ENCODE measurements around the gene CD83.

Gene CD83

DNA sequence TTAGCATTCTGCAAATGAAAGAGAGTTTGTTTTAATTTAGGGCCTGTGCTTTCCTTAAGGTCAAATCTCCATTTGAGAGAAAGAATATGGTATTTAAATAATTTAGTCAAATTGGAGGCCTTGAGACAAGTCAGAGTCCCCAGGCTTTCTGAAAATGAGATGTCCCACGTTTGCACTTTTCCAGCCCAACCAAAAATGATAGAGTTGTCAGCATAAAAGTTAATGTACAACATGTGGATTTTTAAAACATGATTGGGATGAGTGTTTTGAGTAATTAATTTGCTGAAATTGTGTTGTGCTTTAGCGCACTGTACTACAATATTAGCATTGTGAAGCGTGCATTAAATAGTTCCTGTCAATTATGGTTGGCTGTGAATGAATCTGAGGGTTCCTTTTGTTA is 10.0 kb downstream of the CD83 start:
- no peak for DNase-seq

GRCh38 chr6:14128012-14128411 is 10.4 kb downstream of the CD83 start:
- no peak for DNase-seq

- no peak for DNase-seq
These were observed 11.2 kb downstream of the CD83 start for GRCh38 chr6:14128746-14129145.

DNA sequence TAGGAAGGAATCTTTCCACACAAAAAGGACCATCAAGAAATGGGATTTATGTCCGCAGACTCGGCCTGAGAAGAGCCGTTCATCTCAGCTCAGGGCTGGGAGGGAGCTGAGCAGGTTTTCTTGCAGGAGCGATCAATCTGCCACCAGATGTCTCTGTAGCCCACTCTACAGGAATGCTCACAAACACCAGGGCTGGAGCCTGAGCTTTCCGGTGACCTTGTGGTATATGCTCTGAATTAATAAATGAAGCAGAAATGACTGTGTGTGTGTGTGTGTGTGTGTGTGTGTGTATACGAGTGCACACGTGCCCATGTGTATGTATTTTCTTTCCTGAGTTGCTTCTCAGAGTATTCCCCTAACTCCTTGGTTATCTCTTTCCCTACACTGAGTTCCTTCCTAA is 12.0 kb downstream of the CD83 start:
- DNase-seq: peak; percentile 56

- no peak for DNase-seq
These were observed 13.0 kb downstream of the CD83 start for GRCh38 chr6:14130435-14131075.

- no peak for DNase-seq
These were observed 14.0 kb downstream of the CD83 start for GRCh38 chr6:14131579-14131978.

DNA sequence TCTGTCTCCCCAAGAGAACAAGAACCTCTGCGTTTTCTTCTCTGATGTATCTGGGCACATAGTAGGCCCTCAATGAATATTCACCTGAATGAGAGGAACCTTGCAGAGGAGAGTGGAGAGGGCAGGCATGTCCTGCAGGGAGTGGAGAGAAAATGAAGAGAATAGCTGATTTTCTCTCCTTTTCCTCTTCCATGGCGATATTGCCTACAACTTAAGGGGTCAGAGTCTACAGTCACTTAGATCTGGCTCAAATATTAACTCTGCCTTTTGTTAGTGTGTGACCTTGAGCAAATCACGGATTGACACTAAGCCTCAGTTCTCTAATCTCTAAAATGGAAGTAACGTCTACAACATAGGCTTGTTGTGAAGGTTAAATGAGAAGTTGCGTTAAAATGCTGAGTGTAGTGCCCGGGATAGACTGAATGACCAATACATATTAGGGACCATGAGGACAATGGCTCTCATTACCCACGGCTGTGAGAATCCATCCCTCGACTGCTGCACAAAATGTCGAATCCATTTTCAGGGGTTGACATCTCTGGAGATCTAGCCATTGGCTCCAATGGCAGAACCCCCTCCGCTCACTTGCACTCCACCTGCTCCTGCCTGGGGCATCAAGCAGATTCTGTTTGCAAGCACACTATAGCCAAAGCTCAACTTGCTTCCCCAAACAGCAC is 14.8 kb downstream of the CD83 start:
- DNase-seq: no peak

GRCh38 chr6:14132921-14133275 is 15.3 kb downstream of the CD83 start:
- DNase-seq: no peak

- DNase-seq: no peak
These were observed 16.8 kb downstream of the CD83 start for GRCh38 chr6:14134211-14134910.

DNA sequence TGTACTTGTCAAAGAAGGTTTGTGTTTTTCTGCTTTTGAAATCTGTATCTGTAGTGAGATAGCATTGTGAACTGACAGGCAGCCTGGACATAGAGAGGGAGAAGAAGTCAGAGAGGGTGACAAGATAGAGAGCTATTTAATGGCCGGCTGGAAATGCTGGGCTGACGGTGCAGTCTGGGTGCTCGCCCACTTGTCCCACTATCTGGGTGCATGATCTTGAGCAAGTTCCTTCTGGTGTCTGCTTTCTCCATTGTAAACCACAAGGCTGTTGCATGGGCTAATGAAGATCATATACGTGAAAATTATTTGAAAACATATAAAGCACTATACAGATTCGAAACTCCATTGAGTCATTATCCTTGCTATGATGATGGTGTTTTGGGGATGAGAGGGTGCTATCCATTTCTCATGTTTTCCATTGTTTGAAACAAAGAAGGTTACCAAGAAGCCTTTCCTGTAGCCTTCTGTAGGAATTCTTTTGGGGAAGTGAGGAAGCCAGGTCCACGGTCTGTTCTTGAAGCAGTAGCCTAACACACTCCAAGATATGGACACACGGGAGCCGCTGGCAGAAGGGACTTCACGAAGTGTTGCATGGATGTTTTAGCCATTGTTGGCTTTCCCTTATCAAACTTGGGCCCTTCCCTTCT is 18.4 kb downstream of the CD83 start:
- DNase-seq: no peak

GRCh38 chr6:14138701-14139215 is 21.2 kb downstream of the CD83 start:
- no peak for DNase-seq

DNA sequence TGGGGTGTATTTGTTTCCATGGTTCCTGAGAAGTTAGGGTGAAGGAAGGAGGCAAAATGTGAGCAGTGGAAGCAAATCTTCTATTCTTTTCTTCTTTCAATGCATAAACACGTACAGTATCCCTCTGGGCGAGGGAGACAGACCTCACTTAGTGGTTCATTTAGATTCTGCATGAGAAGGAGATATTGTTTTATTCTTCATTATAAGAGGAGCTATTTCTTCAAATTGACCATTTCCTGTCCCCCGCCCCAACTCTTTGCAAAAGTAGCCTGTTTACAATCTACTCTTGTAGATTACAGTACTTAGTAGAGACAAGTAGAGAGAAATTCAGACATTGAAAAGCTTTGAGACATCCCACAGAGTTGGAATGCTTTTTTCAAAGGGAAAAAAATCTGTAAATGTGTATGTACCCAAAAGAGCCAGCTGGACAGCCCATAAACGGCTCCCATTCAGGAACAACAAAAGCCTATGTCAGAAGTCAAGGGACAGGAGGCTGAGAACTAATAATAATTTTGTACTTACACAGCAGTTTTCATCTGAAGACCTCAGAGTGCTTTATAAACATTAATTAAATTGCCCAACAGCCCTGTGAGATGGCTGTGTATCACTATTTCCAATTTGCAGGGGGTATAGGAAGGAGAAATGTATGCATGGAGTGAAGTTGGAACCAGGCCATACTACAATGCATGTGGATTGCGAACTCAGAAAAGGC is 23.9 kb downstream of the CD83 start:
- DNase-seq: no peak

DNA sequence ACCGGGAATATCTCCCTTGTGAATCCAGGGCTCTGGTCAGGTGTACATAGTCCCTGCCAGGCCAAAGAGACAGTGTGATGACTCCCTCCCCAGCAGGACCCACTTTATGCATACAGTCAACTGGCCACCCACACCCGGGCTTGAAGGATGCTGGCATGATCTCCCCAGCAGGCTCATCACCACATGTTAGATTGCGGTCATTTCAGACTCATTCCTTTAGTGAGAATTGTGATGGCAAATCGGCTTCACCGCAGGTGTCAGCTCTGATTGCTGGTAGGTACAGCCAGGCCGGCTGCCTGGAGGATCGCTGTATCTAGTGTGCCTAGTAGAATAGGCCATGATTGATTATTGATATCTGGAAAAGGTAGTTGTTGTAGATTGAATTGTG is 24.5 kb downstream of the CD83 start:
- DNase-seq: no peak

GRCh38 chr6:14142511-14143223 is 25.1 kb downstream of the CD83 start:
- no peak for DNase-seq

DNA sequence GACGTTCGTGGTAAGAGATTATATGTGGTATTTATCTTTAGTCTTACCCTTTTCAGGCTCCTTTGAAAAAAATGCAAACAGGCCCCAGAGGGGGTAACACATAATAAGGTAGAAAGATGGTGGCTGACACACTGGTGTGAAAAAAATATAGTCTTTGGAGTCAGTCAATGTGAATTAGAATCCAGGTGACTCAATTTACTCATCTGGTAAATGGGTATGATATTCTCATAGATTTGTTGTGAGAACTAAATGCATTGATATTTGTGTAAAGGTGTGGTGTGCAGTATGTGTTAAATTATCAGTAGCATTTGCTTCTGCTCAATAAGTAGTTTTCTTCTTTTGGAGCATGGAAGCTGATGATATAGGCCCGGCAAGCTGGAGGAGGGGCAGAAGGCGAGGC is 25.7 kb downstream of the CD83 start:
- DNase-seq: no peak

GRCh38 chr6:14144678-14145113 is 27.1 kb downstream of the CD83 start:
- DNase-seq: peak; percentile 53

DNA sequence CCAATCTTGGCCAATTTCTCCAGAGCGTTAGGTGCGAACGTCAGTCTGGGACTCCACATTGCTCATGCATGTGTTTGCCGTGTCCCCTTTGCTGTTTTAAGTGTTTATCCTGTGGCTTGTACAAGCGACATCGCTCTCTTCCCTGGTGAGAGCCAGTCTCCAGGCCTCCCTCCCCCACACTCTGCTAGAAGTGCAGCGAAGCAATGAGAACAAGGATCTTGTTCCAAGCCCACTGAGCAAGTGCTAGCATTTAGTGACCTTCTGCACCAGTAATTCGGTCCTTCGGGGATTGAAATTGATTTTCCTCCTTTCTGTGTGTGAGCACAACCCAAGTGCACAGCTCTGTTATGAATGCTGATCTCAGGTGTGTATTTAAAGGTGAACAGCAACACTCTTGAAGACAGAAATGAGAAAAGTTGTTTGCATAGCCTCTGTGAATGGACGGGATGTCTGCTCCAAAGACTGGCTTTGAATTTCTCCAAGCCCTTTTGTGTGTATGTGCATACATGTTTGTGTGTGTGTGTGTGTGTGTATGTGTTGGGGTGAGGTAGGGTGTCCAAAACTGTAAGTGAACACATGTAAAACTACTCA is 29.0 kb downstream of the CD83 start:
- DNase-seq: no peak

- DNase-seq: no peak
These were observed 30.3 kb downstream of the CD83 start for GRCh38 chr6:14147891-14148290.

- DNase-seq: no peak
These were observed 30.9 kb downstream of the CD83 start for GRCh38 chr6:14148471-14148870.

DNA sequence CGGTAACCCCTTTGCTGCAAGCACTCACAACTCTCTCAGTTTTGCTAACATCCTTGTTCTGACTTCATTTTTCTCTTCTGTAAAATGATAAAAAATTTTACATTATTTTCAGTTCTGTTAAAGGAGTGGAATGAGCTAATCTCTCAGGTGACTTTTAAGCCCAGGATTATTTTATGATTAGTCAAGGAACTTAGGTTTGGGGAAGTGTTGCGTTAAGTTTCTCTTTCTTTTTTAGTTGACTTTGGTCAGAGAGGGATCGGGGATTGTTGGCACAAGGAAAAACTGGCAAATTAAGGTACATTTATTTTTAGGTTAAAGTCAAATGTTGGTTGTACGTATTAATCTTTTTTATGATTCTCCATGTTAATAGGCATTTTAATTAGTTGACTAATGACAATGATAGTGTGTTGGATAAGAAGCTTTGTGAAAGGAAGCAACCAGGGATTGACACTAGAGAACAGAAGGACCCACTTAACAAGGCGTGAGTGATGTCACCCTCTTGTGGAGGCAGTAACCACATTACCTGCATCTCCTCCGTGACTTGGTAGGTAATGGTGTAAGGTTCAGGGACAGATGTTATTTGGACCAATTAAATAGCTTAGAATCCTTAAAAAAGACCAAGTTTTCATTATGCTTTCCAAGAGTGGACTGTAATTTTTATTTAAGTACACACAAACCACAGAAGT is 31.6 kb downstream of the CD83 start:
- DNase-seq: no peak

DNA sequence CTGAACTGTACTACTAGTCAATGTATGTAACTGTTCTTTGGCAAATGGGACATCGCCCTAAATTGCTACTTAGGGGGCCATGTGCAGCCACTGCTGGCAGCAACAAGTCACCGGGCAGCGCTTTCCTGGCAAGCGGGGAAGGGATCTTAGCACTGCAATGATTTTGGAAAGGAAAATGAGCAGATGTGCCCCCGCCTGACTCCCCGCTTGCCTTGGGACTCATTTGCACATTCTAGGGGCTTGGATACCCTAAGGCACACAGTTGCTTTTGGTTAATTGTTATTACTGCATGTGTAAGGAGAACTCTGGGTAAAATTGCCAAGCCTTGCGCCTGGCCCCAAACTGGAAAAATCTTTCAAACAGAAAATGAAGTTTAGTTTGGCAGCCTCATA is 32.2 kb downstream of the CD83 start:
- DNase-seq: no peak
